HepG2 (cell line): ENCODE data around the gene KSR1. TPM values are rescaled to one million over a fixed set of nuclear protein-coding genes. Genes with fewer than 3 reads are reported as not detected.
A peak's percentile ranks its signal among the peaks of the same experiment; 100 is the strongest.

Experiments used
- CBX1 ChIP-seq: IDR thresholded peaks from one replicate; pipeline ENCODE4 v1.6.1; 2016; ENCODE audit warnings: antibody characterized with exemption, low read depth
- HNRNPL ChIP-seq: fragments of 200-400 bp; formaldehyde crosslinking; IDR thresholded peaks from 2 replicates; pipeline ENCODE4 v1.6.1; 2017; ENCODE audit warnings: mild to moderate bottlenecking, low read depth, low read length
- MXI1 ChIP-seq: IDR thresholded peaks from 3 replicates; pipeline ENCODE4 v1.6.1; 2012; ENCODE audit warnings: low read depth, low read length, inconsistent platforms, borderline replicate concordance
- NAIF1 ChIP-seq: sonication (generic); formaldehyde crosslinking; IDR thresholded peaks from 2 replicates; pipeline ENCODE4 v1.5.0; 2020; ENCODE audit warnings: mild to moderate bottlenecking, missing genetic modification reagents, borderline replicate concordance
- PATZ1 ChIP-seq: sonication (generic); formaldehyde crosslinking; IDR thresholded peaks from 2 replicates; pipeline ENCODE4 v1.4.0; 2020; ENCODE audit warnings: missing genetic modification reagents
- PPARG ChIP-seq: conservative IDR thresholded peaks from 2 replicates; pipeline ENCODE4 v1.6.1; 2016; ENCODE audit warnings: missing biosample characterization, missing genetic modification reagents
- SKI ChIP-seq: fragments of 450-650 bp; IDR thresholded peaks from one replicate; pipeline ENCODE4 v1.6.1; 2018; ENCODE audit warnings: mild to moderate bottlenecking; ENCODE audit not compliant: partially characterized antibody
- SYNCRIP ChIP-seq: fragments of 200-400 bp; formaldehyde crosslinking; IDR thresholded peaks from 2 replicates; pipeline ENCODE4 v1.6.1; 2018; ENCODE audit warnings: mild to moderate bottlenecking, low read depth, low read length; ENCODE audit not compliant: insufficient read depth
- TAF15 ChIP-seq: fragments of 200-400 bp; formaldehyde crosslinking; IDR thresholded peaks from one replicate; pipeline ENCODE4 v1.6.1; 2018; ENCODE audit warnings: mild to moderate bottlenecking, low read depth, low read length; ENCODE audit not compliant: poor library complexity, severe bottlenecking
- ZFP36L1 ChIP-seq: sonication (generic); formaldehyde crosslinking; IDR thresholded peaks from 2 replicates; pipeline ENCODE4 v1.8.0; 2022; ENCODE audit warnings: mild to moderate bottlenecking, missing genetic modification reagents, moderate library complexity
- ZFP41 ChIP-seq: sonication (generic); formaldehyde crosslinking; IDR thresholded peaks from 2 replicates; pipeline ENCODE4 v1.4.0; 2020; ENCODE audit warnings: mild to moderate bottlenecking, missing genetic modification reagents, borderline replicate concordance
- ZHX1 ChIP-seq: sonication (generic); formaldehyde crosslinking; IDR thresholded peaks from 2 replicates; pipeline ENCODE4 v1.8.1; 2022; ENCODE audit warnings: low read depth, mild to moderate bottlenecking, missing genetic modification reagents
- ZNF224 ChIP-seq: sonication (generic); formaldehyde crosslinking; IDR thresholded peaks from 2 replicates; pipeline ENCODE4 v1.5.0; 2020; ENCODE audit warnings: mild to moderate bottlenecking, missing genetic modification reagents
- ZNF343 ChIP-seq: sonication (generic); formaldehyde crosslinking; IDR thresholded peaks from 2 replicates; pipeline ENCODE4 v1.4.0; 2020; ENCODE audit warnings: mild to moderate bottlenecking, missing genetic modification reagents
- ZNF431 ChIP-seq: sonication (generic); formaldehyde crosslinking; IDR thresholded peaks from 2 replicates; pipeline ENCODE4 v1.9.0; 2022; ENCODE audit warnings: missing genetic modification reagents, low read depth, mild to moderate bottlenecking, borderline replicate concordance
- ZNF704 ChIP-seq: sonication (generic); formaldehyde crosslinking; IDR thresholded peaks from 2 replicates; pipeline ENCODE4 v1.8.1; 2023; ENCODE audit warnings: mild to moderate bottlenecking, inconsistent platforms, moderate library complexity, missing genetic modification reagents, borderline replicate concordance
- polyA plus RNA-seq, 8 experiments: library from polyadenylated mRNA; depleted of rRNA in 3 of 8; stranded (reverse) in 7 of 8; unstranded in 1 of 8; fragments of >200 nt; fragmentation: Illumina TruSeq in 4 of 8; extraction: Trizol in 4 of 8; gene quantifications; 2 replicates each; pipeline versions ENCODE4 v1.2.1 to v1.2.3, GENCODE V29; 2011 to 2016; ENCODE audit warnings: low read depth in 4 of 8, missing spikeins in 1 of 8, mixed read lengths in 1 of 8; ENCODE audit not compliant: insufficient read depth in 1 of 8
- total RNA-seq, 5 experiments: library from RNA; depleted of rRNA; stranded (reverse); fragments of >200 nt; fragmentation: Illumina TruSeq; extraction: Trizol; gene quantifications; 2 replicates each; pipeline ENCODE4 v1.2.3, GENCODE V29; 2016; ENCODE audit warnings: low read depth in 1 of 5
- TF ChIP-seq, protein P1 (sequence below): sonication (generic); formaldehyde crosslinking; IDR thresholded peaks from 2 replicates; pipeline ENCODE4; 2020; ENCODE audit warnings: missing genetic modification reagents, mild to moderate bottlenecking, borderline replicate concordance
- TF ChIP-seq, protein P2 (sequence below): sonication (generic); formaldehyde crosslinking; IDR thresholded peaks from 2 replicates; pipeline ENCODE4 v1.5.0; 2020; ENCODE audit warnings: mild to moderate bottlenecking, missing genetic modification reagents, moderate library complexity

KSR1 gene
- total and polyA plus RNA-seq, 2 of the 13 experiments (the other 11 are each of a cell fraction or from before 2014, with no cell fraction given), result 10.1 to 16.6 TPM

- TF ChIP-seq ZHX1 (CRISPR knock-in tag) (no peak), ZNF704 (CRISPR knock-in tag) (no peak), SYNCRIP (no peak), NAIF1 (CRISPR knock-in tag) (no peak), ZNF343 (no peak), ZNF224 (CRISPR knock-in tag) (no peak), ZFP41 (no peak), TAF15 (no peak), PPARG (CRISPR knock-in tag) (0 out of 2 replicates have a peak, but pooled peaks have one; percentile 10), PATZ1 (CRISPR knock-in tag) (no peak; the same call in 1 of the 2 replicates), SKI (peak; percentile 81), ZFP36L1 (CRISPR knock-in tag) (no peak), MXI1 (no peak), ZNF431 (CRISPR knock-in tag) (peak; percentile 34; the same call in 1 of the 2 replicates), CBX1 (no peak), HNRNPL (0 out of 2 replicates have a peak, but pooled peaks have one; percentile 70)
- TF ChIP-seq, protein P1, sequence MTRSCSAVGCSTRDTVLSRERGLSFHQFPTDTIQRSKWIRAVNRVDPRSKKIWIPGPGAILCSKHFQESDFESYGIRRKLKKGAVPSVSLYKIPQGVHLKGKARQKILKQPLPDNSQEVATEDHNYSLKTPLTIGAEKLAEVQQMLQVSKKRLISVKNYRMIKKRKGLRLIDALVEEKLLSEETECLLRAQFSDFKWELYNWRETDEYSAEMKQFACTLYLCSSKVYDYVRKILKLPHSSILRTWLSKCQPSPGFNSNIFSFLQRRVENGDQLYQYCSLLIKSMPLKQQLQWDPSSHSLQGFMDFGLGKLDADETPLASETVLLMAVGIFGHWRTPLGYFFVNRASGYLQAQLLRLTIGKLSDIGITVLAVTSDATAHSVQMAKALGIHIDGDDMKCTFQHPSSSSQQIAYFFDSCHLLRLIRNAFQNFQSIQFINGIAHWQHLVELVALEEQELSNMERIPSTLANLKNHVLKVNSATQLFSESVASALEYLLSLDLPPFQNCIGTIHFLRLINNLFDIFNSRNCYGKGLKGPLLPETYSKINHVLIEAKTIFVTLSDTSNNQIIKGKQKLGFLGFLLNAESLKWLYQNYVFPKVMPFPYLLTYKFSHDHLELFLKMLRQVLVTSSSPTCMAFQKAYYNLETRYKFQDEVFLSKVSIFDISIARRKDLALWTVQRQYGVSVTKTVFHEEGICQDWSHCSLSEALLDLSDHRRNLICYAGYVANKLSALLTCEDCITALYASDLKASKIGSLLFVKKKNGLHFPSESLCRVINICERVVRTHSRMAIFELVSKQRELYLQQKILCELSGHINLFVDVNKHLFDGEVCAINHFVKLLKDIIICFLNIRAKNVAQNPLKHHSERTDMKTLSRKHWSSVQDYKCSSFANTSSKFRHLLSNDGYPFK (CRISPR knock-in tag), result 0 out of 2 replicates have a peak, but pooled peaks have one; percentile 27
- TF ChIP-seq, protein P2, sequence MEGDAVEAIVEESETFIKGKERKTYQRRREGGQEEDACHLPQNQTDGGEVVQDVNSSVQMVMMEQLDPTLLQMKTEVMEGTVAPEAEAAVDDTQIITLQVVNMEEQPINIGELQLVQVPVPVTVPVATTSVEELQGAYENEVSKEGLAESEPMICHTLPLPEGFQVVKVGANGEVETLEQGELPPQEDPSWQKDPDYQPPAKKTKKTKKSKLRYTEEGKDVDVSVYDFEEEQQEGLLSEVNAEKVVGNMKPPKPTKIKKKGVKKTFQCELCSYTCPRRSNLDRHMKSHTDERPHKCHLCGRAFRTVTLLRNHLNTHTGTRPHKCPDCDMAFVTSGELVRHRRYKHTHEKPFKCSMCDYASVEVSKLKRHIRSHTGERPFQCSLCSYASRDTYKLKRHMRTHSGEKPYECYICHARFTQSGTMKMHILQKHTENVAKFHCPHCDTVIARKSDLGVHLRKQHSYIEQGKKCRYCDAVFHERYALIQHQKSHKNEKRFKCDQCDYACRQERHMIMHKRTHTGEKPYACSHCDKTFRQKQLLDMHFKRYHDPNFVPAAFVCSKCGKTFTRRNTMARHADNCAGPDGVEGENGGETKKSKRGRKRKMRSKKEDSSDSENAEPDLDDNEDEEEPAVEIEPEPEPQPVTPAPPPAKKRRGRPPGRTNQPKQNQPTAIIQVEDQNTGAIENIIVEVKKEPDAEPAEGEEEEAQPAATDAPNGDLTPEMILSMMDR, result peak; percentile 35
Observed at GRCh38 chr17:27558842-27559505, 102.7 kb downstream of the KSR1 start (continued).
